NCI-H774 (cell line): ENCODE results near the gene KCNQ1.

Experiments used
- DNase-seq: peaks from one replicate; lab custom pipeline; 2025; lab: John Stamatoyannopoulos, UW

Gene KCNQ1

DNA sequence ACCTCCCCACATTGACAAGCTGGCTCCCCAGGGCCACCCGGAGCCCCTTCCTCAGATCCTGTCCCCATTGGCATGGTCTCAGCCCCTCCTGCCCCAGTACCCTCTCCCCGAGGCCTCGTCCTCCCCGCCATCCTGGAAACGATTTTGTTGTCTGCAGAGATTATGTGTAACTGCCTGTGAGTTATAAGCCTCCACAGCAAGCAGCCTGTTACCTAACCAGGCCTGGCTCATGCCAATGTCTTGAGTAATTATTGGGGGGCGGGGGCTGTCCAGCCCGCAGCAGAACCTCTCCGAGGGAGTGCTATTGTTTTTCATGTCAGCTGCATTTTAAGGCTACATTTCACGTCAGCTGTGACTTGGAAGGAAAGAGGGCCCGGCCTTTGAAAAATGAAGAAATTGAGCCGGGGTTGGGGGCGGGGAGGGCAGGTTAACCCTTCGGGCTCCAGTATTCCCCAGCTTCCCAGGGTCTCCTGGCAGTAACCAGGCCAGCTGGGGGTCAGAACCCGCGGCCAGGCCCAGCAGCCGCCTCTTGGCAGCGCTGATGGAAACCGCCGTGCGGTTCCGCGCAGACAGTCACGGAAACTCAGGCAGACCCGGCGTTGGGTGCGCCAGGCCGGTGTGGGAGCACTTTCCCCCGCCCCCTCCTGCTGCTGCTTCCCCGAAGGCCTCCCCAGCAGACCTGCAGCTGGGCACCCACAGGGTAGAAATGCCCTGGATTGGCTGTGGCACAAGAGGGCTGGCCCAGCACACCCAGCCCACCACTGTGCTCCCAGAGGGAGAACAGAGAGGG is 381.3 kb downstream of the KCNQ1 start:
- DNase-seq, result no peak

DNA sequence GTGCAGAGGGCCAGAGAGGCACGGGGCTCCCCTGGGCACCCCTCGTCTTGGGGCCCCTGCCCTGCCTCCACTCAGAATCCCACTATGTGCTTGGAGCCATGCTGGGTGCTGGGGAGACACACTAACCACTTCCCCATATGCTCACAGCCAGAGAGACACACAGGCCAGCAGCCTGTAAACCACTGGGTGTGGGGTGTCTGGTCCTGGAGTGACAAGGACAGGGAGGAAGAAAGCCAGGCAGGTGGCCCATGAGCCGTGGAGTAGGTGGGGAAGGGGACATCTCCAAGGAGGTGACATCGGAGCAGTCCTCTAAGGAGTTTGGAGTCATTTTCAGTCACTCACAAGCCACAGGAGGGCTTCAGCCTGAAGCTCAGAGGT is 381.9 kb downstream of the KCNQ1 start:
- DNase-seq, result no peak

DNA sequence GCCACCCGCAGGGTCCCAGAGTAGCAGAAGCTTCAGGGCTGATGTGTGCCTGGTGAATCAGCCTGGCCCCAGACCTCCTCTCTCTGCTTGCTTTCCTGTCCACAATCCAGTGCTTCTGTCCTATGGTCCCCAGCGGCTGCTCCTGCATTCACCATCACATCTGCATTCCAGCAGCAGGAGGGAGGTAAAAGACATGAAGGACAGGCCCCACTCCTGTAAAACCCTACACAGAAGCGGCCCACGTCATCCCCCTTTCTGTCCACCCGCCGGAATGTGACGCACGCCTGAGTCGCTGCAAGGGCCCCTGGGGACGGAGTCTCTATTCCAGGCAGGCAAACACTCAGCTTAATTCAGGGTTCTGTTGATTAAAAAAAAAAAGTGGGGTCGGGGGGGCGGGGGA is 382.4 kb downstream of the KCNQ1 start:
- no peak for DNase-seq

DNA sequence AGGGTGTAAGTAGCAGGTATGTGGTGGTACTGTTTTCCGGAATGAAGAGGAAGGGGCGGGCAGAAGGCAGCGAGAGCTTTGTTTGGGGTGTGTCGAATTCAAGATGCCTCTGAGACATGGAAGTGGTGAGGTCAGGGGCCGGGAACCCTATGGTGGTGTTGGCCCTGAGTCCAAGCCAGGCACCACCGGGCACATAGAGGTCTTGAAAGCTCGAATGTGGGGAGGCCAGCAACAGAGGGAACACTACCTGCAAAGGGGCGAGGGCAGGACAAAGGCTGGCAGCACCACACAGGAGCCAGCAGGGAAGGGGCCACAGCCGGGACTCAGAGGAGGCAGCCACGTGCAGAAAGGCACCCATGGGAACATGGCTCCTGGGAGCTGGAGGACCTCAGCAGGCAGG is 383.0 kb downstream of the KCNQ1 start:
- DNase-seq, result no peak

DNA sequence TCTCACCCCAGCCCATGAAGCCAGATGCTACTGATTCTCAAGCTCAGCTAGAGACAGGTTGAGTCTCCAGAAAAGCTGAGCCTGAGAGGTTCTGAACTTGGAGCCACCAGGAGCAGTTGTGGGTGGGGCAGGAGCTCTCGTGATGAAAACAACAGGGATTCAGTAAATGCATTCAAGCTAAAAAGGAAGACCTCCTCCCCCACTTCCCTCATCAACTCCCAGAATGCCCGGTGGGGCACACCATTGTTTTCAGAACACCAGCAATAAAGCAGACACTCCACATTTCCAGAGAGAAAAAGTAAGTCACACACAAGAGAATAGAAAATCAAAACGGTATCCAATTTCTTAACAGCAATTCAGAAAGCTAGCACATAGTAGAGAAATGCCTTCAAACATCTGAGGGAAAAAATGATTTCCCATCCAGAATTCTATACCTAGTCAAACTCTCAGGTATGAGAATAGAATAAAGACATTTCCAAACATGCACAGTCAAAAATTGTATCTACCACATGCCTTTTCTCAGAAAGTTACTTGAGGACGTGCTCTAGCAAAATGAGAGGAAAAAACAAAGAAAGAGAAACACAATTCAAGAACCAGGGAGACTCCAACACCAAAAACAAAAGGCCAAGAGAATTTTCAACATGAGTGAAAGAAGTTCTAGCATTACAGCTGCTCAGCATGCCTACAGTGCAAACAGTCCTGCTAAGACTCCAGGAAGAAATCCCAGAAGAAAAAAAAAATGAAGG is 383.9 kb downstream of the KCNQ1 start:
- DNase-seq, result no peak

DNA sequence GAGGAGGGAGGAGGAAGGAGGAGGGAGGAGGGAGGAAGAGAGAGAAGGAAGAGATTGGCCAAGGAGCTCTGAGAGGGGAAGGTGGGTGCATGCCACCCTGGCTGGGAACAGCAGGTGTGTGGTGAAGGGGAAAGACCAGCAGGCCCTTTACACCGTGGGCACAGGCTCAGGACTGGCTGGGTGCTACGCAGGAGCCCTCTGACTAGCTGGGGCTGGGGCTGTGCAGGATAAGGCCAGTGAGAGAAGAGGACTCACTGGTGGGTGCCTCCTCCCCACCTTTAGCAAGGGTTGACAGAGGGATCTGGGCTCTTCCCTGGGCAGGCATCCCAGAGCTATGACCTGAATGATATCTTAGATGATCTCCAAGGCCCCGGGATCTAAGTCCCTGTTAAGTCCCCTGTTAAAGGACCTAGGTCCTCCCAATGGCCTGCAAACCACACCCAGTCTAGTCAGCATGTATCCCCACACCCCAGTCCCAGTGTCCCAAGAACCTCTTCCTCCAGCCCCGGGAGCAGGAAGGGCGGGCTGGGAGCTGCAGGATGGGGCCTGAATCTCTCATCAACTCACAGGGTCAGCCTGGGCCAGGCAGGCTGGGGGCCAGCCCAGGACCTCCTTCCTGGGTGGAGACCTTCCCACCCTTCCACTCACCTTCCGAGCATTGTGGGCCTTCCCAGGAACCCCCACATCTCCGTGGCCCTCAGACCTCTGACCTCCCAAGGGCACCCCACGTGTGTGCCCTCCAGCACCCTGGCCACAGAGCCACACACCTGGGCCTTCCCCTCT is 385.4 kb downstream of the KCNQ1 start:
- no peak for DNase-seq

DNA sequence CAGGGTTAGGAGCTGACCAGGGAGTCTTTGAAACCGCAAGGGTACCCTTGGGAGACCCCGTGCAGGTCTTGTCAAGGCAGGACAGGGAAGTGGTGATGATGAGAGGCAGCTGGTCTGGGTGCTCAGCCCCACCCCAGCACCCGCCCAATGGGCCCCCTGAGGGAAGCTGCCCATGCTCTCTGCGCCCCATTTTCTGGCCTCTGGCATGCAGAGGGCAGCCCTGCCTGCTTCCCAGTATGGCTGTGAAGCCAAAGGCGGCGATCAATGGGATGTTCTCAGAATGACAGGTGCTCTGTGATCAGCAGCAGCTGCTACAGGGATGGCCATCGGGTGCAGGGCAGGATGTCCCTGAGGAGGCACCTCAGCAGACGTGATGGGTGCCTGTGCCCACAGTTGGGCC is 386.1 kb downstream of the KCNQ1 start:
- DNase-seq, result no peak

DNA sequence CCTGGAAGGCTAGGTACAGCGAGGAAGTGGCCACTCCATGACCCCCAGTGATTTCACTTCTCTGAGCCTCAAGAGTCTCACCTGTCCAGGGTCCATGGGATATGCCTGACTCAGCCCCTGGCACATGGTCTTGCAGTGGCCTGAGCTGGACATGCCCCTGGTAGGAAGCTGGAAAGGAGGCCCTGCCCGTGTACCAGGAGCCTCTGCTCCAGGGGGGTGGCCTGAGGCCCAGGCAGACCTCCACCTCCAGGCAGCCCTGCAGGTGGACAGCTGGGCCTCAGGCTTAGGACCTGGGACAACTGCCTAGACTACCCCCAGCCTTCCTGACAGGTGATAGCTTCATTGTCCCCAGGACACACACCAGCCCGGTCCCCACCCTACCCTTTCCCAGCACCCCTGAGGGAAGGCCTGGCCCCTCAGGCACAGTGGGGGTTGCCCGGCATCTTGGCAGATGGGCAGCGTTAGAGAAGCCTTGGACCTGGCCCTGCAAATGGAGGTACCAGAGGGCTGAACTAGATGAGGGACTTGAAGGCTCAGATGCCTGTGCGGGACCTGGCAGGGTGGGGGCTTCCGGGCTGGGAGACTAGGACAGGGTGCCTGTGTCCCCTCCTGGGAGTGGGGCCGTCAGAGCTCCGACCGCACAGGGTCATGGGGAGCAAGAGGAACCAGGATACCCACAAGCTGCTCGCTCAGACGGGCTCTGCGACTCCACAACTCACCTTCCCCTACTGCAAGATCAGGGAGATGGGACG is 387.1 kb downstream of the KCNQ1 start:
- no peak for DNase-seq

DNA sequence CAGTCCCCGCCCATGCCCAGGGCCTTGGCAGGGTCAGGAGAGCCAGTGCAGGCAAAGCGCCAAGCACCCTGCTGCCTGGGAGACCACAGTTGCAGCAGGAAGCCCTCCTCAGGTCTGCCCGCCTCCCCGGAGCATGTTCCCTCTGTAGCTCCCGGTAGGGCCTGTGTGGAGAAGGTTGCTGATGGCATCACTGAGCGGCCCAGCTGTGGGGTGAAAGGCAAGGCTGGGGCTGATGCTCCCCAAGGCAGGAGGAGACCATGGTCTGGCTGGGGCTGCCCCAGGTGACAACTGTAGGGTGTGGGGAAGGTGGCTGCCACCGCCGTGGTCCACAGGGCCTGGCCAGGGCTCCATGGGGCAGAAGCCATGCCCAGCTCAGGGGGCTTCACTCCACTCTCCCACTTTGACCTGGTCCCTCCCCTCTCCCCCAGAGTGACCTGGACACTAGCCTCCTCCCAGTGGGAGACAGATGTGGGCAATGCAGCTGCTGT is 387.8 kb downstream of the KCNQ1 start:
- no peak for DNase-seq

DNA sequence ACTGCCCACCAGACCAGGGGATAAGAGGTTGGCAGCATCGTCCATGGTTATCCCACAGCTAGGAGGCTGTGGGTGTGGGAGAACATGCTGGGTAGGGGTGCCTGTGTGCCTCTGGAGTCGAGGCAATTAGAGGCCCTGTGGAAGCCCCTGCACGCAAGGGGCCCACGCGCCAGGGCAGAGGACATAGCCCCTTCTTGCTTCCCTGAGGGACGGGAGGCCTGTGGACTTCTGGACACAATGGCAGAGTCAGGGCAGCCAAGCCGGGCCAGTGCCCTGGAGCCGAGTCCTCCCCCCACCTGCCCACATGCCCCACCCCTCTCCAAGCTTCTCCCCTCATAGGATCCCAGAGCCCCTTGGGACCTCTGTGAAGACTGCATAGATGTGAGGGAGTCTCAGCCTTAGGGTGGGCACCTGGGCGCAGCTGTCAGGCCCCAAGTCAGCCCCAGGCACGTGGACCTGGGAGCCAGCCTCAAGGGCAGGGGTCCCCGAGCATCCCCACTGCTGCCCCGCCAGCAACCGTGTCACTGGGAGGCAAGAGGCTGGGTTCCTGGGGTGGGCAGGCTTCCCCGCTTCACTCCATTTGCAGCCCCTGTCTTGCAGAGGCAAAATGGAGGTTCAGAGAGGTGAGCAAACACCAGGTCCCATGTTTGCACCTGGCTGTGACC is 388.4 kb downstream of the KCNQ1 start:
- DNase-seq, result no peak

DNA sequence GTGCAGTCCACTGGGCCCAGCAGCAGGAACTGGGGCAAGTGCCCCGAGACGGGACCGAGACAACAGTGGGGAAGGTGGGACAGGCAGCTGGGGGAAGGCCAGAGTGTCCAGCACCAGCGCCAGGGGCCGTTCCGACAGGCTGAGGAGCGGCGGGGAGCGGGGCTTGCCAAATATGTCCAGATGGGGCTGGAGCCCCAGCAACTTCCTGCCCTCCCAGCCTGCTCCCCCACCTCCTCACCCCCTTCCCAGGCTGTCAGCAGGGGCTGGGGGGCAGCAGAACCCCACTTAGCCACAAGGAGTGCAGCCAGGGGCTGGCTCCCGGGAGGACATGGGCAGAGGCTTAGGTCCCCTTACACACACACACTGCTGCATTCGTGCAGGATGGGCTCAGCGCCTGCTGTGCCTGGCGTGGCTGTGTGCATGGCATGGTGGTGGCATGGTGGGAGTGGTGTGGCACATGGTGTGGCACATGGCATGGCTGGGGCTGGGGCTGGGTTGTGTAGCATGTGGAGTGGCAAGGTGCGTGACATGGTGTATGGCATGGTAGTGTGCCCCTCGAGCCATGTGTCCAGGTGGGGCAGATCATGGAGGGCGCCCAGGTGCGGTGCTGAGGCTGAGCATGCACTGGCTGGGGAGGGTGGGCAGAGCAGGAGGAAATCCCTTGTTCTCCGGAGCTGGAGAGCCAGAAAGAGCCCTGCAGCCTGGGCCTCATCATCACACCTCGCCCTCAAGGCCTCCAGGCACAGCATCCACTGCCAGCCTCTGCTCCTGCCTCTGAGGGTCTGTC is 389.1 kb downstream of the KCNQ1 start:
- no peak for DNase-seq

DNA sequence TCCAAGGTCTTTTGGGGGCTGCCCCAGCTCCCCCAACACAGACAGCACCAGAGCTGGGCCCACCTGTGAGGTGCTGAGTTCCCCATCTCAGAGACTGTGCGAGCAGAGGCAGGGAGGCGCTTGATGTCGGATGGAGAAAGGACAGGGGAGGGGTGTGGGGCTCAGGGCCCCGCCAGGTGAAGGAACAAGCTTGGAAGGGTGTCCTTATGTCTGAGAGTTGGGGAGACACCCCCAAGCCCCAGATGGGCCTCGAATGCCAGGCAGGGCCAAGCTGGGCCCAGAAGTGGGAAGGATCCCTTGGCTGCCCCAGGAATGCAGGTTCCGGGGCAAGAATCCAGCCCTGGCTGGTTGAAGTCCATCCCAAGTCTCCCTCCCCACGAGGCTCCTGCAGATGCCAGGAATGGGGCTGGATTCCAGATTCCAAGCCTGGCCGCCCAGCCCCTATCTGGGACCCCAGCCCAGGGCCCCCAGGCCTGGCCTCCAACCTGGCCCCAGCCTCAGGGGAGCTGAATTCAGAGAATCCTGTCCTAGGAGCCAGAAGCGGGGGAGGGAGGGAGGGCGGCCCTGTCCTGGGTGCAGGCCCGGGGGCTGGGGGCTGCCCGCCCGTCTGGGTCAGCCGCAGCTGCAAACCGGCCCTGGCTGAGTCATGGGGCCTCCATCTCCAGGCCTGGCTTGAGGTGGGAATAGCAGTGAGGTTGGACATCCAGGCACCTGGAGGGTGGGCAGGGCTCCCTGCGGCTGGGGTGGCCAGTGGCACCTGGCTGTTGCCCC is 389.9 kb downstream of the KCNQ1 start:
- no peak for DNase-seq

DNA sequence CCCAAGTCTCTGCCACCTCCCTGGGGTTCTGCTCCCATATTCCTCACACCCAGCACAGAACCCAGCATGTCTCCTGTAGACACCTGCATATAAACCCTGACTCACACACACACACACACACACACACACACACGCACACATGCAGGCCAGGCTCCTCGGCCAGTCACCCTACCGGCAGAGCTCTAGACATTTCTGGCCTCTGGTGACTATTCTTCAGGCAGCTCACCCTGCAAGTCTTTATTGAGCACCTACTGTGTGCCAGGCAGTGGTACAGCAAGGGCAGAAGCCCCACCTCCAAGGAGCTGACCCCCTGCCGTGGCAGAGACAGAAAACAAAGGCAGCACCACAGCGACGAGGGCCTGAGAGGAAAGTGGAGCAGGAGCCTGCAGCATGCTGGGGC is 390.5 kb downstream of the KCNQ1 start:
- no peak for DNase-seq

DNA sequence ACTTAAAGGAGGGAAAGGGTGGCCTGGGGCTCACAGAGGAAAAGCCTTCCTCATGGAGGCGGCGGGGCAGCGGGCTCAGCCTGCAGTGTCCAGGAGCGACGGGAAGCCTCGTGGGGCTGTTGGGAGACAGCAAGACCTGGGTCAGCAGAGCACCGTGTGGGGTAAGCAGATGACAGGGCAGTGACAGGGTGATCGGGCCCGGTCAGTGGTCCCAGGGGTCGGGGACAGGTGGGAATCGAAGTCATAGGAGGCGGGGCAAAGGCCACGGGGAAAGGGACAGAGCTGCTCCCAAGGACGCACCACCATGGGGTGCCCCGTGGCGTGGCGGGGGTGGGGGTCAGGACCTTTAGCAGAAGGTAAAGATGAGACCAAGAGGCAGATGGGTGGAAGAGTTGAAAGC is 390.9 kb downstream of the KCNQ1 start:
- DNase-seq, result no peak

DNA sequence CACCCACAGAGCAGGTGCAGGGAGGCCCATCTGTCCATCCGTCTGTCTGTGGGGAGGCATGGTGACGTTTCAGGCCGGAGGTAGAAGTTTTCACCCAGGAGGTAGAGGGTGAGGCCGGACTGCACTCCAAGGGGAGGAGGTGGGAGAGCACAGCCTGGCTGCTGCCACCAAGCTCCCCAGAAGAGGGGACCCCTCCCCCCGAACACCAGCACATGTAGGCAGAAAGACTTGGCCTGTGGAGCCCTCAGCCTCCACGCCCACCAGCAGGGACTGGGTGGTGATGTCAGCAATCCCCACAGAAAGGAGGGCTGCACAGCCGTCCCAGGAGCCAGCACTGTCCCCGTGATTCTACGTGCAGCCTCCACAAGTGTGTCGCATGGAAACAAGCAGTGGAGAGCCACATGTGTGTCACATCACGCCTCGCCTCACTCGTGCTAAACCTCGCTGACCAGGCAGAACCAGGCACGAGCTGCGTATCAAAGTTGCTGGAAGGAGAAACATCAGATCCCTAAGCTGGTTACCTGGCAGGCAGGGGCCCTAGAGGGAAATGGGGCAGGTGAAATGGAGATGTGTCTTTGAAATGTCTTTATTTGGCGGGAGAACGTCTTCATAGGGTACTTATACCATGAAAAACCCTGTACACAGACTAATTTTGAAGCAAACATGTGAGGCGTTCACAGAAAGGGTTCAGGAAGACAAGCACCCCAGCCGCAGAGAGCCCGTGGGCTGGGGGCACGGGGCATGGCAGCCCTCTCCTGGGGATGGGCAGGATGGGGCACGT is 391.7 kb downstream of the KCNQ1 start:
- no peak for DNase-seq

DNA sequence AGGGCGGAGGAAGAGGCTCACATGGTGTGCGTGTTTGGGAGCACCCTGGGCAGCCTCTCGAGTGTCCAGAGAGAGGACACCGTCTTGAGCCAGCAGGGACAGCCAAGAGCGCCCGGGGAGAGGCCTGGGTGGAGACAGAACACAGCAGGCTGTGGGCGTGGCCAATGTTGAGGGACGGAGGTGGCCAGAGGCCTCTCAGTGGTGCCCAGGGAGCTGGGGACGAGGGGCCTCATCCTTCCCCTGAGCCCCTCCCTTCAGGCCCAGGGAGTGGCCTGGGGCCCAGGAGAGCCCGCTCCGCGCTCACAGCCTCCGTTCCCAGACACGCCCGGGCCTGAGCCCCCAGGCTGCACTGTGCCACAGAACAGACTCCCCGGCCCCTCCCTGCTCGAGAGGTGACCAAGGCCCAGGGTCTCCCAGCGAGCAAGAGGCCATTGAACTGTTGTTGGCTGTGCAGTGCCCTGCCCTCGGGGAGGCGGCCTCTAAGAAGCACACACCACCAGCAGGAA is 392.3 kb downstream of the KCNQ1 start:
- DNase-seq, result no peak

DNA sequence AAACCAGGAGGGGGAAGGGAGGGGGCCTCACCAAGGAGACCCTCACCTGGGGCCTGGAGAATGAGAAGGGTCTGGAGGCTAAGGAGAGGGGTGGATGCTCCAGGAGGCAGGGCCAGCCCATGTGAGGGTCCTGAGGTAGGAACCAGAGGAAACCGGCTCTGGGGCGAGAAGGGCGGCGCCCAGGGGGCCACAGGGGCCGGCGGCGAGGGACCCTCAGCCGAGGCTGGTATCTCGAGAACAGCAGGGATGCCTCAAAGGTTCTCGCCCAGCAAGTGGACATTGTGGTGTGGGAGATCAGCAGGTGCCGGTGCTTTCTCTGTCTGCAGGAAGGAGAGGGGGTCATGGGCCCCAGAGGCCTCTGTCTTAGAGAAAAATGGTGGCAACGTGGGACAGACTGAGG is 392.8 kb downstream of the KCNQ1 start:
- DNase-seq, result no peak

DNA sequence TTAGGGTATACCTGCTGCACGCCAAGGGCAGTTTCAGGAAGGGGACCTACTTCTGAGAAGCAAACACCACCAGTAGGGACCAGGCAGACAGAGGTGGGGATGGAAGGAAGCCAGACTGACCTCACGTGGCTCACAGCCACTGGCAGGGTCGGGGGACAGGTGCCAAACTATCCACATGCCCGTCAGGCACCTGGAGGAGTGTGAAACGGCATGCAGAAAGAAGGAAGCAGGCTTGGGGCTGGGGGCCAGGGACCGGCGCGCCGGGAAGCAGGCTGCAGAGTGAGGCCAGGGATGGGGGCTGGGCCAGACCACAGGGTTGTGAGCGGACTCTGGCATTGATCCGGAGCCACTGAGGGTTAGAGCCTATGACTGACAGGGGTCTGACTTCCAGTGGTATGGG is 393.3 kb downstream of the KCNQ1 start:
- no peak for DNase-seq
